Spleen (tissue), 11 donors: Measurements from ENCODE around the gene GALK1. TPM values are rescaled to one million over a fixed set of nuclear protein-coding genes. Genes with fewer than 3 reads are reported as not detected.
A peak's percentile ranks its signal among the peaks of the same experiment; 100 is the strongest.
"Not testable (repeated sequence)": the region's sequence is repeated elsewhere in the genome, so short reads cannot be mapped to it uniquely, and the experiment has no call there.

Experiments used
- DNase-seq: peaks from one replicate; pipeline ENCODE4 v3.0.0-alpha.2; 2020
- H3K27ac ChIP-seq, 8 donors: fragments of 200-600 bp; sonication (generic) in 7 of 8; 1 replicate in 4 of 8; 2 replicates in 4 of 8; pipeline versions ENCODE4 v1.5.0 to v1.8.0; 2016 to 2021; ENCODE audit warnings: inconsistent platforms in 4 of 8, mild to moderate bottlenecking in 4 of 8, moderate library complexity in 1 of 8
- H3K27me3 ChIP-seq, 7 donors: fragments of 200-600 bp; sonication (generic) in 6 of 7; replicated peaks in 1 of 7; 1 replicate in 4 of 7; 2 replicates in 3 of 7; pipeline versions ENCODE4 v1.5.0 to v1.8.0; 2016 to 2021; ENCODE audit warnings: inconsistent platforms in 3 of 7, mild to moderate bottlenecking in 1 of 7
- H3K36me3 ChIP-seq, 6 donors: fragments of 200-600 bp; sonication (generic) in 5 of 6; 1 replicate in 4 of 6; 2 replicates in 2 of 6; pipeline versions ENCODE4 v1.5.0 to v1.8.0; 2016 to 2021; ENCODE audit warnings: inconsistent platforms in 2 of 6
- H3K4me1 ChIP-seq, 6 donors: fragments of 200-600 bp; sonication (generic) in 5 of 6; 1 replicate in 3 of 6; 2 replicates in 3 of 6; pipeline versions ENCODE4 v1.5.0 to v1.8.0; 2016 to 2021; ENCODE audit warnings: inconsistent platforms in 3 of 6
- H3K4me3 ChIP-seq, 8 donors: fragments of 200-600 bp; sonication (generic) in 7 of 8; 1 replicate in 4 of 8; 2 replicates in 4 of 8; pipeline versions ENCODE4 v1.5.0 to v1.8.0; 2016 to 2021; ENCODE audit warnings: inconsistent platforms in 4 of 8, mild to moderate bottlenecking in 4 of 8, moderate library complexity in 2 of 8
- H3K9me3 ChIP-seq, 8 donors: fragments of 200-600 bp; sonication (generic) in 7 of 8; 1 replicate in 4 of 8; 2 replicates in 4 of 8; pipeline versions ENCODE4 v1.5.0 to v1.8.0; 2016 to 2021; ENCODE audit warnings: inconsistent platforms in 4 of 8
- CTCF ChIP-seq, 11 experiments: fragments of 200-600 bp in 7 of 11; fragments of 450-650 bp in 4 of 11; sonication (generic) in 4 of 11; IDR thresholded peaks in 8 of 11; conservative IDR thresholded peaks in 3 of 11; 1 replicate in 7 of 11; 2 replicates in 4 of 11; pipeline versions ENCODE4 v1.4.0 to v1.8.0; 2016 to 2021; ENCODE audit warnings: antibody characterized with exemption in 11 of 11, inconsistent platforms in 4 of 11, mild to moderate bottlenecking in 1 of 11
- POLR2A ChIP-seq, 3 donors: fragments of 450-650 bp; IDR thresholded peaks; one replicate each; pipeline ENCODE4 v1.5.1; 2017; ENCODE audit warnings: antibody characterized with exemption in 3 of 3, mild to moderate bottlenecking in 1 of 3
- POLR2AphosphoS5 ChIP-seq, 3 donors: sonication (generic); formaldehyde crosslinking; IDR thresholded peaks; one replicate each; pipeline ENCODE4 v1.5.1; 2017; ENCODE audit warnings: antibody characterized with exemption in 3 of 3
- WGBS, 5 donors: extraction: QIAGEN DNeasy Blood & Tissue Kit in 3 of 5; methylation state at CpG; one replicate each; pipeline versions ENCODE4 v1.1.5 to v1.1.7; 2013 to 2018; 5-methylcytosine and 5-hydroxymethylcytosine counted together
- intact Hi-C: fragments of 100-400 bp; cut with DNase I; formaldehyde crosslinking; loops from one replicate; pipeline ENCODE4 v1.15.0; 2023; ENCODE audit warnings: low total_unique reads
- polyA plus RNA-seq, 3 donors: library from polyadenylated mRNA; stranded (reverse); fragments of 200-250 nt; gene quantifications; one replicate each; pipeline ENCODE4 v1.2.1, GENCODE V29; 2013
- total RNA-seq, 7 donors: library from RNA; depleted of rRNA in 3 of 7; stranded (reverse); fragments of >200 nt in 3 of 7; fragmentation: NEBNext Ultra II Directional in 4 of 7; extraction: Animal tissue kit (Norgen Biotek cat#: 25700) in 4 of 7; gene quantifications; one replicate each; pipeline versions ENCODE4 v1.1.0 to v1.2.1, GENCODE V29; 2016 to 2021
- donor health status: healthy with polysubstance abuse.
- donor health status: DM: no; HTN: no; CAD: no; lungs with moderate emphysema.
- donor health status: DM: no; HTN: no; CAD: no.
- donor health status: Bipolar disorder and iron deficiency.
- donor health status: healthy.
- donor health status: DM: no; HTN: no; CAD: no.
- donor health status: DM: yes; HTN: yes; CAD: no.

The GALK1 gene
- total and polyA plus RNA-seq, 10 donors, result 23.5 to 45.9 (median 34.0) TPM

GRCh38 chr17:75762513-75763268 is 2.3 kb downstream of the GALK1 start:
- Histone ChIP-seq H3K4me1 (peaks cover 12 to 43% (median 28%) of the 10 kb centered on the region in 6 donors), H3K9me3 (no peaks in the 10 kb centered on the region), H3K27ac (no peak overlapping the region), H3K36me3 (peaks cover 0 to 46% (median 13%) of the 10 kb centered on the region in 6 donors), H3K4me3 (no peak overlapping the region), H3K27me3 (no peaks in the 10 kb centered on the region)
- 90 to 97% (median 94%) methylated on average over 16 to 27 of the region's 27 CpGs for WGBS, 5 donors
- DNase-seq, result peak; percentile 72
- TF ChIP-seq POLR2AphosphoS5 (IDR thresholded peaks at IDR 0.05) (peak in 2 of 3 donors; percentile 27 to 31), CTCF (IDR thresholded peaks at IDR 0.05 in 8 of 11, conservative IDR thresholded peaks at IDR 0.05 in 3 of 11) (no peak)
- intact Hi-C loops, result no loop called here

- H3K27me3 ChIP-seq, intact Hi-C loops, H3K4me3 ChIP-seq, DNase-seq, H3K9me3 ChIP-seq: not testable (repeated sequence)
- Histone ChIP-seq H3K27ac (peak overlapping the region in 2 of 8 donors; percentile 9 to 24), H3K36me3 (peaks cover 0 to 72% (median 32%) of the 10 kb centered on the region in 6 donors), H3K4me1 (peaks cover 9 to 57% (median 31%) of the 10 kb centered on the region in 6 donors)
- WGBS, 5 donors, result 91 to 99% (median 94%) methylated on average over 6 of the region's 6 CpGs
Observed at GRCh38 chr17:75759978-75760640, 4.9 kb downstream of the GALK1 start.

- H3K4me3 ChIP-seq, result no peak overlapping the region
- TF ChIP-seq POLR2A (IDR thresholded peaks at IDR 0.05) (no peak), POLR2AphosphoS5 (IDR thresholded peaks at IDR 0.05) (peak; percentile 7 to 24 (median 9))
- intact Hi-C loops, result no loop called here
- H3K36me3 ChIP-seq, result peaks cover 0 to 78% (median 34%) of the 10 kb centered on the region in 6 donors
- H3K9me3 ChIP-seq, result no peaks in the 10 kb centered on the region
- WGBS, 5 donors, result 83 to 89% (median 84%) methylated on average over 3 of the region's 3 CpGs
- H3K27me3 ChIP-seq, result no peaks in the 10 kb centered on the region
- H3K27ac ChIP-seq, result peak overlapping the region in 1 of 8 donors; percentile 24
- peaks cover 8 to 59% (median 28%) of the 10 kb centered on the region in 6 donors for H3K4me1 ChIP-seq
- no peak for DNase-seq
Observed at GRCh38 chr17:75759457-75759856, 5.5 kb downstream of the GALK1 start.

GRCh38 chr17:75758131-75758905 is 6.7 kb downstream of the GALK1 start:
- Histone ChIP-seq H3K4me1 (peaks cover 1 to 59% (median 28%) of the 10 kb centered on the region in 6 donors), H3K36me3 (peaks cover 0 to 89% (median 34%) of the 10 kb centered on the region in 6 donors), H3K27me3 (no peaks in the 10 kb centered on the region), H3K4me3 (no peak overlapping the region), H3K9me3 (no peaks in the 10 kb centered on the region), H3K27ac (peak overlapping the region in 1 of 8 donors; percentile 7)
- WGBS, 5 donors, result 85 to 92% (median 92%) methylated on average over 9 to 41 of the region's 41 CpGs
- no peak for DNase-seq
- intact Hi-C loops, result no loop called here
- peak; percentile 4 to 65 (median 45) for TF ChIP-seq POLR2AphosphoS5 (IDR thresholded peaks at IDR 0.05)
- no peak for TF ChIP-seq CTCF (IDR thresholded peaks at IDR 0.05 in 8 of 11, conservative IDR thresholded peaks at IDR 0.05 in 3 of 11)
